IPS-NIHi11 (cell line): ENCODE measurements around the gene PTPRM.
"Not testable (repeated sequence)": the region's sequence is repeated elsewhere in the genome, so short reads cannot be mapped to it uniquely, and the experiment has no call there.

Experiments used
- DNase-seq: peaks from one replicate; pipeline ENCODE4 v3.0.0; 2012; ENCODE audit warnings: mixed read lengths, low spot score

Gene PTPRM

DNA sequence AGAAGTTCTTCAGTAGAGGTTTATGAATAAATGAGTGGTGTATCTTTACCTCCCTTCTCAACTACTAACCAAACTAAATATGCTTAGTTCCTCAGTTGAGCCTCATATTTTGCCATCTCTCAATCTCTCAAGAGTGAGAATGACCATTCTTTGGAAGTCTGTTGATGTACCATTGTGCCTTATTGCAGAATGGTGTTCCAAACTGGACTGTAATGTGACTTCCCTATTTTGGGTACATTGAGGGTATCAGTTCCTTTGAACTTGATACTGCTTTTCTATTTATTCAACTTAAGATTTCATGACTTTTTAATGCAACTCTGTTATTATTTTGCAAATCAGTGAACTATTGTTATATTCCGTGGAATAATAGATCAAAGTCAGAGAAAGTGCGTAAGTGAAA is 159.4 kb downstream of the PTPRM start:
- DNase-seq: no peak

DNA sequence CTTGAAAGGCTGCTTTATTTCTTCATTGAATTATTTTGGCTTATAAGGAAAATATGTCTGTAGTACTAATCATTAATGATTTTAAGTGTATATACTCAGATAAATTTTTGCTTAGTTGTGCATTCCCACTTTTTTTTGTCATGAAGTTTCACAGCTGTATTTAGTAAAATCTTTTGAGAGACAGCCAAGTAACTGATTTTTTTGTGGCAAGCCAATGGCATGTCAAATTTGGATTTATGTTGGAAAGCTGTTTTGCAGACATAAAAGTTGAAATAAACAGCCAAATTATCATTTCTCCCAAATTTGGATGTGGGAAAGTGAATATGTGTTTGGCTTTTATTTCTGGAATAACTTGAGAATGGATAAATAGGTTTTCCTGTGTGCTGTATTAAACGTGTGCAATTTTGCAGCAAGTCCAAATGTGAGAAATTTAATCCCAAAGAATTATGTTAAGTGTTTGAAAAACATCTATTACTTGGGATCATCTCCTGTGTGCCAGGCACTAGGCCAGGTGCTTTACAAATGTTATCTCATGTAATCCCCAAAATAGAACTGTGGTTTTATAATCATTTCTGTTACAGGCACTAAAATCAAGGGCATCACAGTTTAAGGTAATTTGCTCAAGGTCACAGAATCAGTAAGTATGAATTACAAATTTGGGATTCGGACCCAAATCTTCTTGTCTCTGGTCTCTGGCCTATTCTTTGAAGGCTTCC is 160.4 kb downstream of the PTPRM start:
- DNase-seq: no peak

DNA sequence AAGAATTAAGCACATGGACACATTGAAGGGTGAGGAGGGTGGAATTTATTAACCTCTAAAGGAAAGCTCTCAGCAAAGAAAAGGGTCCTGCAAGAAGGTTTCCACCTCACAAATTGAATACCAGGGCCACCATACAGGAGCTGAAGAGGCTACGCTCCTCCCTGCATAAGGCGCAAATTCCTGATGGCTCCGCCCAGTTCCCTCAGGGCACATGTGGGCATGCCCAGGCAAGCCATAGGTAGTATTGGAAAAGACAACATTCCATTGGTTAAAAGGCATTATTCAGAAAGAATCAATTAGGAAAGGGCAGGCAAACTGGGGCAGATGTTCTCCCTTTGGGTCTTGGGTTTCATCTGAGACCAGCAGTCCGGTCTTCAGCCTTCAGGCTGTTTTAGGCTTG is 161.2 kb downstream of the PTPRM start:
- DNase-seq: no peak

DNA sequence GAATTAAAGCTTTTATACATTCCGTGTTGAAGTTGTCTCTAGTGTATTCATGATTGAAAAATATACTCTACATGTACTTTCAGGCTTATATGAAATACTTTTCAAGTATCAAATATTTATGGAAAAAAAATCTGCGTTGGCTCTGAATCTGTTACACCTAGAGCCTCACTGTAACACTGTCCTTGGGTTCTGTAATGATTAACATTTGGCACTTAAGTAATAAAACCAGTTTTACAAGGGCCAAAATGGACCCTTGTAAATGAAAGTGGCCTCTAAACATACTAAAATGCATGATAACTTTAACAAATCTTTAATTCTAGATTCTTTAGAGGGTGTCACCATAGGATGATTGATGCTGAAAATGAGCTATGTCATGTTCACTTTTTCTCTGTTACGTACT is 162.8 kb downstream of the PTPRM start:
- DNase-seq: no peak

DNA sequence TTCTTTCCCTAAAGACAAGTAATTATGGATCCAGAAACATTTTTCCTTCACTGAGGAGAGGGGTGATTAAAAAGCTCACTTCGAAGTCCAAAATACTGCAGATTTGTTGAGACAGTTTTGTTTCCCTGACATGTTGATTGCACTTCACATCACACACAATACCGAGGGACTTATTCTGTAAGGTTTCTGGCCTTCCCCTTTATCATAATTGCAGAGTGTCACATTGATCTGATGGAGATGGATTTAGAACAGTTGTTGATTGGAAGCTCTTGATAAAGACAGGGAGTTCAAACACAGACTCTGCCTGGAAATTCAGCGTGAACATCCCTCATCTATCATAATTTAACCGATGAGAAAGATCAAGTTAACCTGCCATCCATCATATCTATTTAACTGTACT is 163.6 kb downstream of the PTPRM start:
- no peak for DNase-seq

DNA sequence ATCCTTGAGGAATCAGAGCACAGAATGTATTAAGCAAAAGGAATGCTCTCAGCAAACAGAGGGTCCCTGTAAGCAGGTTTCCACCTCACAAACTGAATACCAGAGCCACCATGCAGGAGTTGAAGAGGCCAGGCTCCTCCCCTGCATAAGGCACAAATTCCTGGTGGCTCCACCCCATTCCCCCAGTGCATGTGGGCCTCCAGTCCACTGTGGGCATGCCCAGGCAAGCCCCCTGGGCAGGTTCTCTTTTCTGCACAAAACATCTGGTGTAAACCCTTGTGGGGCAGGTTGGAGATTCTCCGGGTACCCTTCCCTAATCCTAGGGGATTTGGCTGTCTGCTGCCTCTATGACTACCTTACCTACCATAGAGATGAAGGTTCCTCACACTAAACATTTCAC is 166.5 kb downstream of the PTPRM start:
- no peak for DNase-seq

DNA sequence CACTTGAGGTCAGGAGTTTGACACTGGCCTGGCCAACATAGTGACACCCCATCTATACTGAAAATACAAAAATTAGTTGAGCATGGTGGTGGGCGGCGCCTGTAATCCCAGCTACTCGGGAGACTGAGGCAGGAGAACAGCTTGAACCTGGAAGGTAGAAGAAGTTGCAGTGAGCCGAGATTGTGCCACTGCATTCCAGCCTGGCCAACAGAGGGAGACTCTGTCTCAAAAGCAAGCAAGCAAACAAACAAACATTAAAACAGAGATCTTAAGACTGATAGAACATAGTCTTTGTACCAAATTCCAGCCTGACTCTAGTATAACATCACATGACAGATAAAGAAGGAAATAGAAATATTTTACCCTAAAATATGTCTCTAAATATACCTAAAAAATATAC is 168.1 kb downstream of the PTPRM start:
- no peak for DNase-seq

DNA sequence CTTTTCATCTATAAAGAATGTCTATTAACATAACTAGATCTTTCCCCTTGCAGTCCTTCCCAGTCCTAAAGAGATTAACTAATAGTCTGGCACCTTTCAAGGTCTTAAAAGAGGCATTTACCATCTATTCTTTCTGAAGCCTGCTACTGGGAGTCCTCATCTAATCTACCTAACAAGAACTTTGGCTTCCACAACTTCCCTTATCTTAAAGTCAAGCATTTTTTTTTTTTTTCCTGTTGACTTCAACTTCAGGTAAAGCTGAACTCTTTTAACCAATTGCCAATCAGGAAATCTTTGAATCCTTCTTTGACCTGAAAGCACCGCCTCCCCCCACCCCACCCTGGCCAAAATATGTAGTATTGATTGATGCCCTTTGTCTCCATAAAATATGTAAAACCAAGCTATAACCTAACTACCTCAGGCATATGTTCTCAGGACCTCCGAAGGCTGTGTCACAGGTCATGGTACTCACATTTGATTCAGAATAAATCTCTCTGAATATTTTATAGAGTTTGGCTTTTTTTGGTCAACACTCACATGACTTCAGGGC is 168.6 kb downstream of the PTPRM start:
- no peak for DNase-seq

DNA sequence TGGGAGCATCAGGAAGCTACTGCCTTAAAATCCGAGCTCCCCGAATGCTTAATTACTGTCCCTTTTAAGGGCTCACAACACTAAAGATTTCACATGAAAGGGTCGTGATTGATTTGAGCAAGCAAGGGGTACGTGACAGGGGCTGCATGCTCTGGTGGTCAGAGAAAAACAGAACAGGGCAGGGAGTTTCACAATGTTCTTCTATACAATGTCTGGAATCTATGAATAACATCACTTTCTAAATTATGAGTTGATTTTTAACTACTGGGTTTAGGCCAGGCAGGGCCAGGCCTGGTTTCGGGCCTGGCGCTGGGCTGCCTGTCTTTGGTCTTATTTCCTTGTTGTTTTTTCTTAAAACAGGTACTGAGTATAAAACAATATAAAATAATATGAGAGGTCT is 169.4 kb downstream of the PTPRM start:
- DNase-seq: not testable (repeated sequence)

DNA sequence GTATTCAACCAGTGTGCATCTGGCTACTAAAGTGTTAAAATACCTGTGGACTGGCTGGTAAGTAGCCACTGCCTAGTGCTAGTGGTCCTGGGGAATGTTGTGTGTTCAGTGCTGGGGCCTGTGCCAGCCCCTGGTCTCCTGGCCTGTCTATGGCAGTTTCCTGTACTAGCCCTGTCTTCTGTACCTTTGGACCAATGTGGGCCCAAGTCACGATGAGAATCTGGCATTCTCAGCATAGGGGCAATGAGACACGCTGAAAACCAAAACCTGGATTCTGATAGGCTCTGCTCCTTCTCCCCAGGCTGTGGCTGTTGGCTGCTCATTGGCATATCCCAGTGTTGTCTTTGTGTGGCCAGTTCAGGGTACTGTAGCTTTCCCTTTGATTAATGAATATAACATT is 170.4 kb downstream of the PTPRM start:
- no peak for DNase-seq

DNA sequence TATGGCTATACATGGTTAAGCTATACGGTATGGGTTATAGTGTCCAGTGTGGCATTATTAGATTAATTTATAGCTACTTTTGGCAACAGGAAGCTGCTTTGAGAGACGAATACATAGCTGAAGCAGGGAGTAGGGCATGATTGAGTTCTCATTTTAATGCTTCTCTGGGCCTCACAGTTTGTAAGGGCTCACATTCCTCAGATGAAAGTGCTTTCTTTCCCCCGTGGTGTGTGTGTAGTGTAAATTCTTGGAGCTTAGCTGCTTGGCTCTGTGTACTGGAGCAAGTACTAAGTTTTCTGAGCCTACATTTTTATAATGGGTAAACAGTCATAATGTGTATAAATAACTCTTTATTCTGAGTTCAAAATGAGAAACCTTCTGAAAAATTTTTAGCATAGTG is 173.7 kb downstream of the PTPRM start:
- no peak for DNase-seq

DNA sequence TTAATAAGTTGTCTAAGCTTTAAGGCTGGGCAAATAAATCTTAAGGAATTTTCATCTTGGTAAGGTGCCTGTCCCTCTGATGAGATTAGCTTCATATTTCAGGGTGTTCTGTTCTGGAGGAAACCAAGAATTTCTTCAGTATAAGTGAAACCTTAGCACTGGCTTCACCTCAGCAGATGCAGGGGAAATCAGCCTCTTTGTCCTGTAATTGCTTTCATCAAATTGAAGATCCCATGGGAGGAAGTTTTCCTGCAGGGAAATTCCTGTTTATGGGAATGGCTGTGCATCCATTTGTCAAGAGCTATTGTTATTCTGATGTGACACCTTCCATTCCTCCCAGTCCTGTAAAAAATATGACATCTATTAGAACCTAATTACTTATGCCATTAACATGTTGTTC is 174.5 kb downstream of the PTPRM start:
- DNase-seq: no peak

DNA sequence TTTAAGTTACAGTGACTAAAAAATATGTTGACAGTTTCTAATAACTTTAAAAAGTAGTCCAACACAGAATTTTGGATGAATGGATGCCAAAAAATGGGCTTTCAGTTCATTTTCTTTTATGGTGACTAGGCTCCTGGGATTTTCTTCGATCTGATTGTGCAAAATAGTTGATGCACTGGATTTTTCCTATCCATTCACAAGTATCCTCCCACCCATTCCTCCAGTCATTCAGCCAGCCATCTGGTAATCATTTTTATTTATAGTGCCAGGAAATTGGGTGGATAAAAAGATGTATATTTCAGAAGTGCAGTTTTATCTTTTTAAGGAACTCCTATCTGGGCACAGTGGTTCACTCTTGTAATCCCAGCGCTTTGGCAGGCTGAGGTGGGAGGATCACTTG is 175.1 kb downstream of the PTPRM start:
- no peak for DNase-seq

DNA sequence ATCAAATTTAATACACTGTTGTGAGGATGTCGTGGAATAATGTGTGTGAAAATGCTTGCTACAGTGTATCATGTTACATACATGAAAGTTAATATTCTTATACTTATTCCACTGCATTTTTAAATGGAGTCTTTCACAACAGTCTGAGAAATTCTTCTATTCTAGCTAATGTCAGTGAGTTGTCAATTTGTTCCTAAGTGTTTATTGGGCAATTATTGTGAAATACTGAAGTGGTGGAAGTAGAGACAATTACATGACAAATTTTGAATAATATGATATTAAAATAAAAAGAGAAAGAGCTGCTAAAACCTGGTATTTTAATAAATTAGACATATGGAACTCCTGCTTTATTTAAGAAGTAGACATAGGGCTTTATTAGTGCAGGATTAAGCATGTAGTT is 176.1 kb downstream of the PTPRM start:
- no peak for DNase-seq

DNA sequence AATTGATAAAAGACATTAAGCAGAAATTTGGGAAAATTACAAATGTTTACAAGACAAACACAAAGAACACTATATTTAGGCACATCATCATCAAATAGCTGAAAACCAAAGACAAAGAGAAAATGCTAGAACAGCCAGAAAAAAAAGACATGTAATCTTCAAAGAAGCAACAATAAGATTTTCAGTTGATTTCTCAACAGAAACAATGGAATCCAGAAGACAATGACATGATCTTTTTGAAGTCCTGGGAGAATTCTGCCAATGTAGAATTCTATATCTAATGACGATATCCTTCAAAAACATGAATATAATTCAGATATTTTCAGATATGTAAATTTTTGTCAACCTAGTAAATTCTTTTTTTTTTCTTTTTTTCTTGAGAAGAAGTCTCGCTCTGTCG is 179.0 kb downstream of the PTPRM start:
- DNase-seq: no peak

DNA sequence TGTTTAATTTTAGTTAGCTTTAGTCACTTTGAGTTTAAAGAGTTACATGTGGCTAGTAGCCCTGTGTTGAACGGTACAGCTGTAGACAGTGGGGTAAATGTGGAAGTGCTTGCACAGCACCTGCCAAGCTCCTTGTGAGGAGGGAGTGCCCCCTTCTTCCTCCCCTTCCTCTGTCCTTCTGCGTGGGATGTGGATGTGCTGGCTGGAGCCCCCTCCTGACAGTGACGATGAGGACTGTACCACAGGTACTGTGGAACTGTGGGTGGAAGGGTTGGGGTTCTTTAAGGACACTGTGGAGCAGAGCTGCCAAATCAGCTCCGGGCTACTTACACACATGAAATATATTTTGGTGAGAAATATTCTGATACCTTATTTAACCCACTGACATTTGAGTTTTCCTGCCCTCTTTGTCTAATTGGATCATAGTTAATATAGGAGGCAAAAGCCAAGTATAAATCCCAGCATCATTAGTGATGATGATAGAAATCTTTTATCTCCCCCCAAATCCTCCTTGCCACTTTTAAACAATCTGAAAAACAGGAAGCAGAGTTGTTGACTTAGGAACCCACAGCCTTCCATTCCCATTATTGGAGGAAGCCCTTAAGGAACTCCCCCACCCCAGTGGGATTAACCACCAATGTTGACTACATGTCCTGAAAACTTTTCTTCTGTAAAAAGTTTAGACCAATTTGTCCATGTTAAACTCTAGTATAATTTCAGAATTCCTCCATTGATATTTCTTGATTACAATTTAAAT is 181.3 kb downstream of the PTPRM start:
- DNase-seq: no peak

DNA sequence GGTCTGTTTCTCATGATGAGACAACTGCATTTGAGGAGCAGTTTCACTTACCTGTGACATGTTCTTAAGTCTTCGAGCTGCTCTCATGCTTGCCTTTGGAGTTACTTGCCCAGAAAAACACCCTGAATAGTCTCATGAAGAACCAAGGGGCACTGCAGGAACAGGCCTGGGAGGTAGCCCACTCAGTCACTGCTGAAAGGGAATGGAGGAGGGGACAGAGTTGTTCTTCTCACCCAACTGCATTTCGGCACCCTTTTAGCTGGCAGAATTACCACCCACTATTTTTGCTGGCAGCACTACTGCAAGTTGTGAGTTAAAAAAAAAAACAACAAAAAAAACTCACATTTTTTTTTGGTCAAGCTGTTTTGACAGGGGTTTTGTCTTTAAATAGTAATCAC is 181.9 kb downstream of the PTPRM start:
- no peak for DNase-seq

DNA sequence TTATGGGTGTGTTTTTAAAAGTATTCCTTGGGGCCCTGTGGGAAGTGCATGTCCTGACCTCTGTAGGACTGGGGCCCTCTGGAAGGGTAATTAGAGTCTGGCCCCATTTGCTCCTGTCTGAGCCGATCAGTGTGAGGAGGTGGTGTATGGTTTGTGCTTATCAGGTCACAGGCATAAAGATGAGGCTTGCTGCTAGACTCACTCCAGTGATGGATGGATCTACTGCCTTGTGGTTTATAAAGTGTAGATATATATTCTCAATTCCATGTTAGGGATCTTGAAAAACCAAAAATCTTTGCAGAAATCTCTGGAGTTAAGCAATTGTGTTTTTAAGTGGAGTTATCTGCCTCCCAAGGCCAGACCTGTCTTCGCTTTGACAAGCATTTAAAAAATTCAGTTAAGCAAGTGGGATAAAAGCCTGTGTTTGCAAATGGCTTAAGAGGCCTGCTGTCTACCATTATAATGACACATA is 182.4 kb downstream of the PTPRM start:
- DNase-seq: no peak

DNA sequence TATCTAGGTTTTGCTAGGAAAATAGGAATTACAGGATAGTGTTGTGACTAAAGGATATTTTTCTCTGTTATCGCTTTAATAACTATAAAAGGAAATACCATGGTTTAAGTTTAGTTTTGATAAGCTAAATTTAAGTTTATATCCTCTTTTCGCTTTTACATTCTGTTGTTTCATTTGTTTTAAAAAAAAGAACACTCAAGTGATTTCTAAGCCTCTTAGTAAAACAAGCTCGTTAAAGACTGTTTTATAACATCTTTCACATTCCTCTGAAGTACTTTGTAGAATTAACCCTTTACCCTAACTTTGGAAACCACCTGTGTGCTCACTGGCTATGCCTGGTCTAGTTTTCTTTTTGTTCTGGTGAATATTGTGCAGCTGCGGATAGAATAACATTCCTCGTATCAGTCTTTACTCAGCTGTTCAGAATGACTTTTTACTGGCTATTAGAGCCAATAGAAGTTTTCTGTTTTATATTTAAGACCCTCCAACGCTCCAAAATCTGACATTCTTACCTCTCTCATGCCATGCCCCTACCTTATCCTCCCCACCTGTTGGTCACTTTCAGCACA is 183.1 kb downstream of the PTPRM start:
- no peak for DNase-seq

DNA sequence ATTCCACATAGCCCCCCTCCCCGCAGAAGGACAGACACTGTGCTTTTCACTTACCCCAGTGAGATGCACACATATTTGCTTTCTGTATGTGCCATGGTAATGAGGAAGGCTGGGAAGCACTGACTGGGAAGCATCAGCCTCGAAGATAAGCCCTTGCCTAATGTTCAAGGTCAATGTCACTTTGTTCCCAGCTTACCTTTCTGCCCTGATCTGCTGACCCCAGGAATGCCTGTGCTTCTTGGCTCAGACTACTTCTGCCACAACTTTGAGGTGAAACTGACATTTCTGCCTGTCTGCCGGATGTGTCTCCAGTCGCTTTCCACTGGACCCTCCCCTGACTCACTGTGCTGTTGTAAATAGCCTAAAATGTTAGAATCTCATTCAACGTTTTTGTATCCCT is 183.8 kb downstream of the PTPRM start:
- DNase-seq: no peak

DNA sequence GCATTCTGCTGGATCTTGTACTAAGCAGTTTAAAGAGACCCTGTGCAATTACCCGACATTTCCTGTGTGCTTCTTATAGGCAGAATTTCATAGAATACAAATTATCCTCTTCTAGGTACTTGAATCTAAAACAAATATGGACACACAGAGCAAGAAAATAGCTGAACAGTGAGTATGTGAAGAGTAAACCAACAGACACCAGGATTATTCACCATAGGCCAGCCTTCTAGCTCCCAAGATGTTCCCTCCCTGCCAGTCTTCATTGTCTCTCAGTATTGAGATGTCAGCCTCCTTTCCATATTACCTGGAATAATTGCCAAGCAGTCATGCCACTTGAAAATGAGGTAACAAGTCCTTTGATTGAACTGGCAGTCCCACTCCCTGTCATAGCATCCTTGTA is 187.1 kb downstream of the PTPRM start:
- DNase-seq: no peak

DNA sequence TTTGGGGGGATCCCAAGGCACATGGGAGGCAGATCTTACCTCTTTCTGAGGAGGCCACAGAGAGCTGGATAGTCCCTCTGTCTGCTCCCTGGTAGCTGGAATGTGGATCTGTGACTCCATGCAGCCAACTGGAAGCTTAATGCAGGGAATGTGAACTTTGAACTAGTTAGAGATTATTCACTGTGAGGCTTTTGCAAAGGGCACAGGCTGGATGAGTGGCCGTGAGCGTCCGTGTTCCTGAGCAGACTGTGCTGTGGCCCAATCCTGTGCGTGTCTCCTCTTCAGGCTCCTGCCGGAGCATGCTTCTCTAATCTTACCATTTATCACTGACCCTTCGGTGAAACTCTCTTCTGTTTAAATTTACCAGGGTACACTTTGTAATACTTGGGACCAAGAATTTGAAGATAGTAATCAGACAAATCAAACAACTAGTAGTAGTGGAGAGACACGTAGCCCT is 187.6 kb downstream of the PTPRM start:
- no peak for DNase-seq
